Karpas-422 (cell line): Measurements from ENCODE around the gene EGFLAM. TPM values are rescaled to one million over a fixed set of nuclear protein-coding genes. Genes with fewer than 3 reads are reported as not detected.

Experiments used
- DNase-seq: peaks from one replicate; pipeline ENCODE4 v3.0.0-alpha.2; 2015
- H2AFZ ChIP-seq: fragments of 200-600 bp; sonication (generic); 2 replicates; pipeline ENCODE4 v1.6.1; 2014; ENCODE audit warnings: antibody characterized with exemption, low read length, mixed read lengths
- H3K27ac ChIP-seq: fragments of 200-600 bp; sonication (generic); 2 replicates; pipeline ENCODE4 v1.5.1; 2014; ENCODE audit warnings: mild to moderate bottlenecking, low read length, moderate library complexity
- H3K27me3 ChIP-seq: fragments of 200-600 bp; sonication (generic); 2 replicates; pipeline ENCODE4 v1.6.1; 2014; ENCODE audit warnings: low read length, mixed read lengths
- H3K36me3 ChIP-seq: fragments of 200-600 bp; sonication (generic); 2 replicates; pipeline ENCODE4 v1.6.1; 2014; ENCODE audit warnings: low read length, mixed read lengths; ENCODE audit not compliant: insufficient read depth
- H3K4me1 ChIP-seq: fragments of 200-600 bp; sonication (generic); 2 replicates; pipeline ENCODE4 v1.6.1; 2014; ENCODE audit warnings: mild to moderate bottlenecking, low read length, mixed read lengths
- H3K4me2 ChIP-seq: fragments of 200-600 bp; sonication (generic); 2 replicates; pipeline ENCODE4 v1.6.1; 2014; ENCODE audit warnings: low read length, low read depth, mild to moderate bottlenecking; ENCODE audit not compliant: poor library complexity, severe bottlenecking
- H3K4me3 ChIP-seq: fragments of 200-600 bp; sonication (generic); 2 replicates; pipeline ENCODE4 v1.5.1; 2014; ENCODE audit warnings: mild to moderate bottlenecking, antibody characterized with exemption, low read length, mixed read lengths
- H3K79me2 ChIP-seq: fragments of 200-600 bp; sonication (generic); 2 replicates; pipeline ENCODE4 v1.6.1; 2014; ENCODE audit warnings: mild to moderate bottlenecking, low read length, mixed read lengths
- H3K9ac ChIP-seq: fragments of 200-600 bp; sonication (generic); 2 replicates; pipeline ENCODE4 v1.6.0; 2014; ENCODE audit warnings: low read length
- H3K9me2 ChIP-seq: fragments of 200-600 bp; sonication (generic), shearing (Covaris generic); replicated peaks from 2 replicates; pipeline ENCODE4 v1.6.0; 2014; ENCODE audit warnings: mild to moderate bottlenecking, low read length, moderate library complexity; ENCODE audit not compliant: insufficient read depth
- H3K9me3 ChIP-seq: fragments of 300-700, 200-600 bp; sonication (generic); 2 replicates; pipeline ENCODE4 v1.6.1; 2014; ENCODE audit warnings: low read length, mixed read lengths
- H4K20me1 ChIP-seq: fragments of 200-600 bp; sonication (generic); 2 replicates; pipeline ENCODE4 v1.6.1; 2014; ENCODE audit warnings: mild to moderate bottlenecking, antibody characterized with exemption, low read length, low read depth; ENCODE audit not compliant: insufficient read depth
- total RNA-seq: library from RNA; depleted of rRNA; stranded (reverse); fragments of >200 nt; shearing (Covaris generic); gene quantifications from 2 replicates; pipeline ENCODE4 v1.2.3, GENCODE V29; 2014; ENCODE audit warnings: low replicate concordance

The EGFLAM gene
- total RNA-seq, 1 experiment from 2014 or later = not detected

DNA sequence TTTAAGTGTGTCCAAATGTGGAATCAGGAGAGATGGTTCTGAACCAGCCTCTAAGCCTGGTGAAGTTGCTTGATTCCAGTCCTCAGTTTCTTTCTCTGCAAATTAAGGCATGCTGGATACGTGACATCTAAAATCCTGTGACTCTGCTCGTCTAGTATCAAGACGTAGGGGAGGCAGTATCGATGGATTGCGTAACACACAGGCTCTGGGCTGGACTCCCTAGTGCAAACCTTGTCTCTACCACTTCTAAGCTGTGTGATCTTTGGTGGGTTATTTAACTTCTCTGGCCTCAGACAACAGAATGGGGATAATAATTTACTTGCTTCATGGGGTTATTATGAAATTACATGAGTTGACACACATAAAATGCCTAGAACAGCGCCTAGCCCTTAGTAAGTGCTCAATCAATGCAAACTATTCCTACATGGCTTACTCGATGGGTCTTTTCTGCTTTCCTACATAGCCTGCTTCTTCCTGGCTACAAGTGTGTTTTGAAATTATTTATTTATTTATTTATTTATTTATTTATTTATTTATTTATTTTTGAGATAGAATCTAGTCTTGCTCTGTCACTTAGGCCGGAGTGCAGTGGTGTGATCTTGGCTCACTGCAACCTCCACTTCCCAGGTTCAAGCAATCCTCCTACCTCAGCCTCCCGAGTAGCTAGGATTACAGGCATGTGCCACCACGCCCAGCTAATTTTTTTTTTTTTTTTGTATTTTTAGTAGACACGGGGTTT lies 102.1 kb downstream of the EGFLAM start:
- Histone ChIP-seq H3K9me3 (no peaks in the 10 kb centered on the region), H3K4me3 (no peak overlapping the region), H3K9me2 (no peaks in the 10 kb centered on the region), H3K79me2 (no peaks in the 10 kb centered on the region), H3K36me3 (no peaks in the 10 kb centered on the region), H3K27me3 (no peaks in the 10 kb centered on the region), H3K27ac (no peak overlapping the region), H3K9ac (no peak overlapping the region), H3K4me1 (no peaks in the 10 kb centered on the region), H3K4me2 (no peak overlapping the region), H4K20me1 (no peaks in the 10 kb centered on the region), H2AFZ (no peak overlapping the region)
- DNase-seq = no peak

DNA sequence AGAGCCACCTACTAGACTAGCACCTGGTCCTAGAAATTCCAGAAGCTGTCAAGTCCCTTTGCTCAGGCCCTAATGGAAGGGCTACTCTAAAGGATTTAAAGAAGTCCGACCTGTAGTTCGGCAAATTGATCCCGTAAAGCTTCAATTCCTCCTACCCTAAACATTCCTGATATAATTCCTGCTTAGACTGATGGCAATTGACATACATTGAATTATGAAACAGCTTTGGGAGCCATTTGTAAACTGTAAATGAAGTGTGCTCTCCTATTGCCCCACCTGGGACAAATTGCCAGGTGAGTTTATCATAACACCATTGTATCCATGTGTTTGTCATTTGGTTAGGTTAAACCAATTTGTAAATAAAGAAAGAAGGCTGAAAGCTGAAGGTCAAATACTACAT lies 104.4 kb downstream of the EGFLAM start:
- no peaks in the 10 kb centered on the region for H3K27me3 ChIP-seq
- H3K9me3 ChIP-seq = no peaks in the 10 kb centered on the region
- H3K9ac ChIP-seq = no peak overlapping the region
- H3K36me3 ChIP-seq = no peaks in the 10 kb centered on the region
- no peak overlapping the region for H2AFZ ChIP-seq
- H3K79me2 ChIP-seq = no peaks in the 10 kb centered on the region
- H3K4me2 ChIP-seq = no peak overlapping the region
- no peak overlapping the region for H3K4me3 ChIP-seq
- H3K9me2 ChIP-seq = no peaks in the 10 kb centered on the region
- no peaks in the 10 kb centered on the region for H4K20me1 ChIP-seq
- no peak overlapping the region for H3K27ac ChIP-seq
- no peaks in the 10 kb centered on the region for H3K4me1 ChIP-seq
- no peak for DNase-seq

DNA sequence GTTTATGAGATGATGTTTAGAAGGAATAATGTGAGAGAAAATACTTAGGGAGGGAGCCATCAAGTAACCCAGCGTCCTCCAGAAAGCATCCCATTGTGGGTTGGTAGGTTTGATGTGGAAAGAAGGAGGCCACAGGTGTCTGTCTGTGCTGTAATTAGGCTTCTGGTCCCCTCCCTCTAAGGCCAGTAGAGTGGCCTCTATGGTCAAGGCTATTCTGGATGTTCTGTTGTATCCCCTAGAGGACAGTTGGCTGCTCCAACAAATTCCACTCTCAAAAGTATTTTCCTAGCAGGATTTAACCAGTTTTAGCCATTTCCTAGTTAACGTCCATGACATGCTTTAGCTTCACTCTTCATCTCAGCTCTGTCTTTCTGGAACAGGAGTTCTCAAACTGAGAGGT lies 106.5 kb downstream of the EGFLAM start:
- H3K4me1 ChIP-seq = no peaks in the 10 kb centered on the region
- H3K4me2 ChIP-seq = no peak overlapping the region
- H3K79me2 ChIP-seq = no peaks in the 10 kb centered on the region
- H3K27ac ChIP-seq = no peak overlapping the region
- DNase-seq = no peak
- H3K9ac ChIP-seq = no peak overlapping the region
- no peaks in the 10 kb centered on the region for H3K27me3 ChIP-seq
- no peaks in the 10 kb centered on the region for H4K20me1 ChIP-seq
- H3K9me2 ChIP-seq = no peaks in the 10 kb centered on the region
- no peak overlapping the region for H2AFZ ChIP-seq
- H3K4me3 ChIP-seq = no peak overlapping the region
- H3K36me3 ChIP-seq = no peaks in the 10 kb centered on the region
- H3K9me3 ChIP-seq = no peaks in the 10 kb centered on the region

DNA sequence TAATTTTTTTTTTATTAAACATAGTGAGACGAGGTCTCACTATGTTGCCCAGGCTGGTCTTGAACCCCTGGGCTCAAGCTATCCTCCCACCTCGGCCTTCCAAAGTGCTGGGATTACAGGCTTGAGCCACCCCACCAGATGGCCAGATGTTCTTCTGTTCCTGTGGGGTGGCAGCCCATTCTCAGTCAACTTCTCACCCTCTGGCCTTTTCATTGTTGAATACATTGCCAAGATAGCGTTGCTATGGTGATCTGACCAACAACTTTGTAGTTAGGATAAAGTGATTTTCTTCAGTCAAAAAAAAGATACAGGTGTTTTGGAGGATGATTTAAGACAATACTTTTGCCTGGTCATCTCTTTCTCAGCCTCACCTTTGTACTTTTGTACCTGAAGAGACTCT lies 109.1 kb downstream of the EGFLAM start:
- Histone ChIP-seq H3K4me2 (no peak overlapping the region), H3K9me3 (no peaks in the 10 kb centered on the region), H3K27ac (no peak overlapping the region), H3K4me3 (no peak overlapping the region), H3K27me3 (no peaks in the 10 kb centered on the region), H3K9me2 (no peaks in the 10 kb centered on the region), H2AFZ (no peak overlapping the region), H3K4me1 (no peaks in the 10 kb centered on the region), H3K9ac (no peak overlapping the region), H4K20me1 (no peaks in the 10 kb centered on the region), H3K36me3 (no peaks in the 10 kb centered on the region), H3K79me2 (no peaks in the 10 kb centered on the region)
- DNase-seq = no peak

DNA sequence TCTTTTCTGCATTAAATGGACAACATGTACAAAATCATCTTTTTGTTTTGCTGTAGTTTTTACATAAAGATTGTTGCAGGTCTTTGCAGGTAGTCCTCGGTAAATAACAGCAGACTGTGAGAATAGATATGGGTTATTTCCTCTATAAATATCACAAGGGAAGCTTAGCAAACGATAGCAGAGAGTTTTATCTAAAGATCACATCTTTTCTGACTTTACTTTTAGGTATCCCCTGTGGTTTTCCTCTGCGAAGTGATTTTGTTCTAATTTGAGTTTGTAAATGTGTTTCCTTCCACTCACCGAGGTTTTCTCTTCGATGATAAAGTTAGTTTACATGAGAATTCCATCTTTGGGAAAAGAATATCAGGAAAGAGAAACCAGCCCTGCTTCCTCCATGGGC lies 109.6 kb downstream of the EGFLAM start:
- no peaks in the 10 kb centered on the region for H3K9me2 ChIP-seq
- H4K20me1 ChIP-seq = no peaks in the 10 kb centered on the region
- H3K4me1 ChIP-seq = no peaks in the 10 kb centered on the region
- no peaks in the 10 kb centered on the region for H3K27me3 ChIP-seq
- DNase-seq = no peak
- H3K27ac ChIP-seq = no peak overlapping the region
- no peak overlapping the region for H3K4me2 ChIP-seq
- no peaks in the 10 kb centered on the region for H3K9me3 ChIP-seq
- no peak overlapping the region for H3K4me3 ChIP-seq
- H3K36me3 ChIP-seq = no peaks in the 10 kb centered on the region
- H3K9ac ChIP-seq = no peak overlapping the region
- H3K79me2 ChIP-seq = no peaks in the 10 kb centered on the region
- H2AFZ ChIP-seq = no peak overlapping the region

DNA sequence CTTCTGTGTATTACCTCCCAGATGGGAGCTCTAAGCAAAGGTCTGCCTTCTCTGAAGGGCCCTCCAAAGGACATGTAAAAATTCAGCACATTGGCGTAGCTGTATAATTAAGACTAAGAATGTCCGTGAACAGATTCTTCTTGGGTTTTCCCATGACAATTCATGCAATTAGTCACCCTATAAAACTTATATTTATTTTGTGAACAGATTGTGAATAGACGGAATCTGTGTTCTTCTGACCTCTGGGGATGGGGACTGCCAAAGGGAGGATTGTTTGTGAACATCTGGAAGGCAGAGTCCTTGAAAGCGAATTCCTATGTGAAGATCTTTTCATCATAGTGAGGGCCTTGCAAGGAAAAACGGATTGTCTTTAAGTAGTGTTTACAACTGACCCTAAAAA lies 111.3 kb downstream of the EGFLAM start:
- no peaks in the 10 kb centered on the region for H3K9me3 ChIP-seq
- H2AFZ ChIP-seq = no peak overlapping the region
- no peaks in the 10 kb centered on the region for H3K79me2 ChIP-seq
- H3K9ac ChIP-seq = no peak overlapping the region
- no peak overlapping the region for H3K27ac ChIP-seq
- DNase-seq = no peak
- no peaks in the 10 kb centered on the region for H3K9me2 ChIP-seq
- H3K27me3 ChIP-seq = no peaks in the 10 kb centered on the region
- H3K4me2 ChIP-seq = no peak overlapping the region
- H3K36me3 ChIP-seq = no peaks in the 10 kb centered on the region
- H3K4me1 ChIP-seq = no peaks in the 10 kb centered on the region
- H4K20me1 ChIP-seq = no peaks in the 10 kb centered on the region
- no peak overlapping the region for H3K4me3 ChIP-seq

DNA sequence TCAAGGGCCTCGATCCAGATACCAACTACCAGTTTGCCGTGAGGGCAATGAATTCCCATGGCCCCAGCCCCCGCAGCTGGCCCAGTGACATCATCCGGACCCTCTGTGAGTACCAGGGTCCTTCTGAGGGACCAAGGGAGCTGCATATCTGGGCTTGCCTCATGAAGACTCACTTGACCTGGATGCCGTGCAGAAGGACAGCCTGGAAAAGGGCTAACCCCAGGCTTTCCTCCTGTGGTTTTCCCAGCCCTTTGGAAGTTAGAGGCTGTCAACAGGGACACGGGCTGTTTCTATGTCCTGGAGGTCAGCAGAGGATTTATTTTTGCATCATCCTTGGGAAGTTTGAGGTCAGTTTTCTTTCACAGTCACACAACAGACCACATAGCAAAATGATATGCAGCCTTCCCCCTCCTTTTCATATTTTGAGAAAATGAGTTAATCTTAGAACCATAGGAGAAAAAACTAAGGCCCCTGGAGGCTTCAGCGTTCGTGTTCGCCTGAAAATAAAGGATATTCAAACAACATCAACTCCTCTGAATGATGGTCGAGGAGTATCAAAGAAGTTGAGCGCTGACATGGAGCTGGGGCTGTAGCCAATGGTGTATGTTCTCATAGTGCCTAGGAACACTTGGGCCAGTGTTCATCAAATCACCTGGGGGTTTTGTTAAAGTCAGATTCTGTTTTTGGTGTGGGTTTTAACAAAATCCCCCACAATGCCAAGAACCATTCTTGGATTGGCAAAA lies 112.2 kb downstream of the EGFLAM start:
- Histone ChIP-seq H3K27ac (no peak overlapping the region), H3K9ac (no peak overlapping the region), H3K4me3 (no peak overlapping the region), H3K4me2 (no peak overlapping the region), H2AFZ (no peak overlapping the region), H3K27me3 (no peaks in the 10 kb centered on the region), H3K9me3 (no peaks in the 10 kb centered on the region), H3K4me1 (no peaks in the 10 kb centered on the region), H4K20me1 (no peaks in the 10 kb centered on the region), H3K79me2 (no peaks in the 10 kb centered on the region), H3K36me3 (no peaks in the 10 kb centered on the region), H3K9me2 (no peaks in the 10 kb centered on the region)
- no peak for DNase-seq

DNA sequence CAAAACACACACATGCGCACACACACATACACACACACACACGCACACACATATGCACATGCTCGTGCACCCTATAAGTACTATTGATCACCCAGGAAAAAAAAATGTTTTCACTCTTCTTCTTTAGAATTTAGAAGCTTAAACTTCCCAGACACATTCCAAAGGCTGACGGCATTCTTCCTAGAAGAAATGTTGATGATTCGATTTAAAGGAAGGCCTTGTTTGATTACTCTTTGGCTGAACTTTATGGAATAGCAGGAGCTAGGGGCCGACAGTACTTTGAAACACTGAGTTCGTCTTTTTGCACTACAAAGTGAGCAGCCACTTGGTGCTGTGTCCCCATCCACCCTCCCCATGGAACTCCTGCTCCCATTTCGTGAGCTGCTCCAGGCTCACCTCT lies 113.2 kb downstream of the EGFLAM start:
- H3K4me2 ChIP-seq = no peak overlapping the region
- H3K79me2 ChIP-seq = no peaks in the 10 kb centered on the region
- H3K27ac ChIP-seq = no peak overlapping the region
- no peaks in the 10 kb centered on the region for H3K27me3 ChIP-seq
- no peaks in the 10 kb centered on the region for H3K36me3 ChIP-seq
- H3K9me3 ChIP-seq = no peaks in the 10 kb centered on the region
- no peaks in the 10 kb centered on the region for H3K4me1 ChIP-seq
- H3K9me2 ChIP-seq = no peaks in the 10 kb centered on the region
- no peak overlapping the region for H3K9ac ChIP-seq
- no peak overlapping the region for H2AFZ ChIP-seq
- H3K4me3 ChIP-seq = no peak overlapping the region
- no peak for DNase-seq
- H4K20me1 ChIP-seq = no peaks in the 10 kb centered on the region
